ENCODE results near the gene AACS.

- TF ChIP-seq POLR2AphosphoS5 (IDR thresholded peaks at IDR 0.05; ENCODE audit: low read depth, low read length) (no peak), TAF1 (IDR thresholded peaks at IDR 0.05; ENCODE audit: low read depth, low read length) (no peak)
These were observed 84.2 kb downstream of the AACS start for GRCh38 chr12:125149160-125150108.

Measured in GM12891 (cell line).